ENCODE measurements around the gene REM1.
A peak's percentile ranks its signal among the peaks of the same experiment; 100 is the strongest.
"Not testable (repeated sequence)": the region's sequence is repeated elsewhere in the genome, so short reads cannot be mapped to it uniquely, and the experiment has no call there.

Gene REM1

GRCh38 chr20:31474758-31475427, at the start of gene REM1, which contains the start of gene DEFB124:
REM1 (plus strand) TSS chr20:31475288; CDS start chr20:31476446, 1,158 bp downstream.
DEFB124 (minus strand) TSS chr20:31475127; CDS start chr20:31473013, 2,114 bp downstream.
- no peak for DNase-seq (ENCODE audit: low spot score)

GRCh38 chr20:31425797-31426196, 49.3 kb upstream of the REM1 start:
- no peak for DNase-seq (ENCODE audit: low spot score)

- not testable (repeated sequence) for DNase-seq (ENCODE audit: low spot score)
Measured at GRCh38 chr20:31426891-31427551, 48.1 kb upstream of the REM1 start.

GRCh38 chr20:31427576-31427975, 47.5 kb upstream of the REM1 start:
- not testable (repeated sequence) for DNase-seq (ENCODE audit: low spot score)

GRCh38 chr20:31430568-31431115, 44.4 kb upstream of the REM1 start:
- DNase-seq (ENCODE audit: low spot score), result no peak

GRCh38 chr20:31440012-31440659, 35.0 kb upstream of the REM1 start, which contains the start of gene DEFB123:
DEFB123 (plus strand) TSS chr20:31440632; CDS start chr20:31440699, 67 bp downstream.
- no peak for DNase-seq (ENCODE audit: low spot score)

GRCh38 chr20:31446084-31446819, 28.8 kb upstream of the REM1 start:
- no peak for DNase-seq (ENCODE audit: low spot score)

GRCh38 chr20:31449511-31450414, 25.3 kb upstream of the REM1 start:
- DNase-seq (ENCODE audit: low spot score), result no peak

- DNase-seq (ENCODE audit: low spot score), result no peak
Measured at GRCh38 chr20:31452575-31452974, 22.5 kb upstream of the REM1 start.

GRCh38 chr20:31454361-31454760, 20.7 kb upstream of the REM1 start:
- DNase-seq (ENCODE audit: low spot score), result no peak

- DNase-seq (ENCODE audit: low spot score), result not testable (repeated sequence)
Measured at GRCh38 chr20:31470946-31471345, 4.1 kb upstream of the REM1 start.

GRCh38 chr20:31472395-31473330, 2.4 kb upstream of the REM1 start:
- DNase-seq (ENCODE audit: low spot score), result no peak

- no peak for DNase-seq (ENCODE audit: low spot score)
Measured at GRCh38 chr20:31473331-31474096, 1.6 kb upstream of the REM1 start.

- peak; percentile 47 for DNase-seq (ENCODE audit: low spot score)
Measured at GRCh38 chr20:31474097-31474436, 1.0 kb upstream of the REM1 start.

- no peak for DNase-seq (ENCODE audit: low spot score)
Measured at GRCh38 chr20:31475472-31476293, 595 bp downstream of the REM1 start.

- DNase-seq (ENCODE audit: low spot score), result no peak
Measured at GRCh38 chr20:31476294-31476585, 1.2 kb downstream of the REM1 start.

GRCh38 chr20:31476643-31477215, 1.6 kb downstream of the REM1 start:
- no peak for DNase-seq (ENCODE audit: low spot score)

- no peak for DNase-seq (ENCODE audit: low spot score)
Measured at GRCh38 chr20:31484001-31484400, 8.9 kb downstream of the REM1 start.
